HS-27A (cell line): ENCODE results near the gene HADHA.
"Not testable (repeated sequence)": the region's sequence is repeated elsewhere in the genome, so short reads cannot be mapped to it uniquely, and the experiment has no call there.

Source experiments
- DNase-seq: peaks from one replicate; pipeline ENCODE4 v3.0.0-alpha.2; 2012; ENCODE audit warnings: low read depth, missing footprints

HADHA gene

GRCh38 chr2:26173776-26174482, 70.5 kb downstream of the HADHA start:
- DNase-seq = no peak

- no peak for DNase-seq
Observed at GRCh38 chr2:26172871-26173775, 71.3 kb downstream of the HADHA start, which contains the start of gene GAREM2. GAREM2 (plus strand) TSS chr2:26173088; CDS start chr2:26173221, 133 bp downstream.

DNA sequence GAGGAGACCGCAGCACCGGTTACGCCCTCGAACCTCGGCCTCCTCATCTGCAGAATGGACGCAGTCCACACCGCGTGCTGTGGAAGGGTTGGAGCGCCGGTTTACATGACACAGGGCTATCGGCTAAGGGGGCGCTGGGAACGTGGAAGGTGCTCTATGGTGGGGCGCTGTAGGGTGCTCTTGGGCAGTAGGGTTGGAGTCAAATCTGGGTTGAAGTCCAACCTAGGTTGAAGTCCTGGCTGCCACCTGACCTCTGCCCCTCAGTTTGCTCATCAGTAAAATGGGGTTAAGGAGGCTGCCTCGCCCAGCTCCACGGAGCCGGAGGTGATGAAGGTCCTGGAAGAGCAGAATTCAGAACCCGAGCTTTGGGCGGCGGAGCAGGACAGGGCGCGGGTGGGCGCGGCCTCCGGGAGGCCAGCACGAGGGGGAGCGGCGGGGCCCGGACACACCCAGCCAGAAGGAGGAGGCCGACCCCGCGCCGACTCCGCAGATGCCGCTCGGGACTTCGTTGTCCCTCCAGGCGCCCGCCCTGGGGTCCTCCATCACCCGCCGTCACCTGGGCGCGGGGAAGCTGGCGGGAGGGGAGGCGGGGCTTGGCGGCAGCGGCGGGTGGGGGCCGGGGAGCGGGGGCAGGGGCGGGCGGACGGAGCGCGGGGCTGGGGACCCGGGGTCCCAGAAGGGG, 72.1 kb downstream of the HADHA start:
- no peak for DNase-seq

DNA sequence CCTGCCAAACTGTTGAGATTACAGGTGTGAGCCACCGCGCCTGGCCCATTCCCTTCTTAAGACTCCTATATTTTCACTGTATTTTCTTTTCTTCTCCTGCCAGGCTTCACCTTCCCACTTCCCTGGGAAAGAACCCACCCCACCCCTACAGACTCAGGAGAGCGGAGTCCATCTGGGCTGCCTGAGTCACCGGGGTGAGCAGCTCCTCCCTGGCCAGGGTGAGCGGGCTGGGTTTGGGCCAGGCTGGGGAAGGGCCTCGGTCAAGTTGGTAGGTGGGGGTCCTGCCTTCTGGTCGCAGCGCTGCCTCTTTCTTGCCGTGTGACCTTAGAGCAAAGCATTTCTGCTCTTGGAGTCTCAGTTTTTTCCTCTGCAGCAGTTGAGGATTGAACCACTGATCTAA, 73.6 kb downstream of the HADHA start:
- no peak for DNase-seq

- no peak for DNase-seq
Observed at GRCh38 chr2:26169681-26170414, 74.6 kb downstream of the HADHA start.

DNA sequence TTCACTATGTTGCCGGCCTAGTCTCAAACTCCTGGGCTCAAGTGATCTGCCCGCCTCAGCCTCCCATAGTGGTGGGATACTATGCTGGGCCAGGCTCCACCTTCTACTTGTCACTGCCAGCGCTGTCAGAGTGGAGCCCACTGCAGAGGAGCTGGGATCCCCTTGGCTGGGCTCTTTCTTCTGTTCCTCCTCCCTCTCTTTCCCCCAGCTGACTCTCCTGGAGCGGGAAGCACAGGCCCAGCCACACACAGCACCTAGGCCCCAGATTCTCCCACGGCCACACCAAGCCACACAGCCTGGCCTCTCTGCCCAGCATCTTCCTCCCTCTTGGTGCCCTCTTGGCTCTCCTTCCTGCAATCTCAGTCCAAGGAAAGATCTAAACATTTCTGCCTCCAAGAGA, 75.2 kb downstream of the HADHA start:
- DNase-seq = no peak

DNA sequence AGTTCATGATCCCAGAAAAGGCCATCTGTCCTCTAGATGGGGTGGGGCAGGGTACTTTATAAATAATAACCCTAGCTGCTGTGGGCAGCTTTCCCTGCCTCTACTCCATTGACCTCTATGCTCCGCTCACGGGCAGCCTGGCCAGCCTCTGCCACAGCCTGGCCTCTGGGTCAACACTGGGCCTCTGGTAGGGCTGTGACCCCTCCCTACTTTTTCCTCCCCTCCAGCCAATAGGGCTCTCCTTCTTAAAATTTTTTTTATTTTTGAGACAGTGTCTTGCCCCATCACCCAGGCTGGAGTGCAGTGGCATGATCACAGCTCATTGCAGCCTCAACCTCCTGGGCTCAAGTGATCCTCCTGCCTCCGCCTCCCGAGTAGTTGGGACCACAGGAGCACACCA, 75.6 kb downstream of the HADHA start:
- no peak for DNase-seq

GRCh38 chr2:26166541-26166940, 77.9 kb downstream of the HADHA start:
- not testable (repeated sequence) for DNase-seq

DNA sequence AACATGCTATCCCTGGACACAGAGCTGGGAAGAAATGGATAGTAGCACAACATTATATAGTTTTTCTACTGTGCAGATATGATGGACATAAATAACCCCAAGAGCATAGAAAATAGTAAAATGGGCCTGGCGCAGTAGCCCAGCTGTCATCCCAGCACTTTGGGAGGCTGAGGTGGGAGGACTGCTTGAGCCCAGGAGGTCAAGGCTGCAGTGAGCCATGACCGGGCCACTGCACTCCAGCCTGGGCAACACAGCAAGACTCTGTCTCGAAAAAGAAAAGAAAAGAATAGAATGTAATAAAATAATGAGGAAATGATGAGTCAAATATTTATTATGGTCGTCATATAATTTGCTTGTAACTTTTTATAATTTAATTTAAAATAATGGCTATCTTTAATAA, 79.0 kb downstream of the HADHA start:
- DNase-seq = no peak

DNA sequence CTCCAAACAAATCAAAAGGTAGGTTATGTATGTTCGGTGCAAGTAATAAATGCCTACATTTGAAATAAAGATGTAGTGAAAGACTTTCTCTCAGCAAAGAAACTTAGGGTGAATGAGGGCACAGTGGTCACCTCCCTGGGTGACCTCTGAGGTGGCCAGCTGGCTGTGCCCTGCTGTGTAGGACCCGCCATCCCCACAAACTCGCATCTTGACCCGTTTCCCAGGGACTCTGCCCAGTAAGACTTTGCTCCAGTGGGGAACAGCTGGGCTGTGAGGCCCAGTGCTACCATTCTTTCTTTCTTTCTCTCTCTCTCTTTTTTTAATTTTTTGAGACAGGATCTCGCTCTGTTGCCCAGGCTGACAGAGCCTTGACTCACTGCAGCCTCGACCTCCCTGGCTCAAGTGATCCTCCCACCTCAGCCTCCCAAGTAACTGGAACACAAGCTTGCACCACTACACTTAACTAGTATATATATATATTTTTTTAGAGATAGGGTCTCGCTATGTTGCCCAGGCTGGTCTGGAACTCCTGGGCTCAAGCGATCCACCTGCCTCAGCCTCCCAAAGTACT, 79.7 kb downstream of the HADHA start:
- DNase-seq = no peak

DNA sequence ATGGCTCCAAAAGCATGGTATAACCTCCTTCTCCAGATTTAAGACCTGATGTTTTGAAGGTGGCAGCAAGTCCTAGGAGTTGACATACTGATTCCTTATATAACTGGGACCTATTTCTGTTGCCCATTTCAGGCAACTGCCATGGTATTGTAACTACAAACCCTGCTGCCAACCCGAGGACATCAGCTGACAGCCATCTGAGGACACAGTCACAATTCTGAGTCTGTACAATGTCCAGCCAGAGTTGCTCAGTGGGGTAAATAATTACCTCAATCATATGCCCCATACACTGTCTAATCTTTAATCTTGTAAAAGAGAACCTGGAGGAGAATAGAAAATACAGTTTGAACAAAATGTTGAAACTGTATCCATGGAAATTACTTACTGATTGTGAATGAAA, 80.2 kb downstream of the HADHA start:
- DNase-seq = no peak

GRCh38 chr2:26162963-26163362, 81.5 kb downstream of the HADHA start:
- DNase-seq = no peak

DNA sequence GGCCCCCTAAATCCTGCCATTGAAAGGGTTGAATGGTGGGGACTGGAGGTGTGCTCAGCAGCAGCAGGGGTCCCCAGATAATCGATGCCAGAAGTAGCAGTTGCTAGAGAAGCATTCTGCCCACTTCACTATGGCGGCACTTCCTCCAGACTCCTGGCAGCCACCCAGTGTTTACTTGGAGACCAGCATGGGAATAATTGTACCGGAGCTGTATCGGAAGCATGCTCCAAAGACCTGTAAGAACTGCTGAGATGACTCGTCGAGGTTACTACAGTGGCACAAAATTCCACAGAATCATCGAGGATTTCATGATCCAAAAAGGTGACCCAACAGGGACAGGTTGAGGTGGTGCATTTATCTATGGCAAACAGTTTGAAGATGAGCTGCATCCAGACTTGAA, 82.5 kb downstream of the HADHA start:
- DNase-seq = no peak

DNA sequence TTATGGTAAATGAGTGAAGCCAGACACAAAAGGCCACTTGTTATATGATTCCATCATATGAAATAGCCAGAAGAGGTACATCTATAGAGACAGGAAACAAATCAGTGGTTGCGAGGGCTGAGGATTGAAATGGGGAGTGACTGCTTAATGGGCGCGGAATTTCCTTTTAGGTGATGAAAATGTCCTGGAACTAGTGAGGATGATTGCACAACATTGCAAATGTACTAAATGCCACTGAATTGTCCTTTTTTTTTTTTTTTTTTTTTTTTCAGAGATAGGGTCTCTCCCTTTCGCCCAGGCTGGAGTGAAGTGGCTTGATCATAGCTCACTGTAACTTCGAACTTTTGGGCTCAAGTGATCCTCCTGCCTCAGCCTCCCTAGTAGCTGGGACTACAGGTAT, 86.9 kb downstream of the HADHA start:
- DNase-seq = no peak

DNA sequence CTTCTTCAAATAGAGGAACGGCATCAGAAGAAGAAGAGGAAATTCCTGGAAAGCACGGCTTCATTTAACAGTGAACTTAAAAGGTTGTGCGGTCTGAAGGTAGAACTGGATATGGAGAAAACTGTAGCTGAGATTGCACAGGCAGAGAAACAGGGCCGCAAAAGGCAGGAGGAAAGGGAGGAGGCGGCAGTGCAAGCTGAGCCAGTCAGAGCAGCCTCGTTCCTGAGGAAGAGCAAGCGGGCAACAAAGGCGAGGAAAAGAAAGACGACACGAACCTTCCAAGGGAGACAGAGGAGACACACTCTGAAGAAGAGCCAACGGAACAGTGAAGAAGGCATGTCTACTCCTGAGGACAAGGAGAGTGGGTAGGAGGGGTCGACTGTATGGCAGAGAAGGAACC, 94.2 kb downstream of the HADHA start:
- DNase-seq = no peak

GRCh38 chr2:26148501-26148900, 95.9 kb downstream of the HADHA start:
- DNase-seq = no peak

DNA sequence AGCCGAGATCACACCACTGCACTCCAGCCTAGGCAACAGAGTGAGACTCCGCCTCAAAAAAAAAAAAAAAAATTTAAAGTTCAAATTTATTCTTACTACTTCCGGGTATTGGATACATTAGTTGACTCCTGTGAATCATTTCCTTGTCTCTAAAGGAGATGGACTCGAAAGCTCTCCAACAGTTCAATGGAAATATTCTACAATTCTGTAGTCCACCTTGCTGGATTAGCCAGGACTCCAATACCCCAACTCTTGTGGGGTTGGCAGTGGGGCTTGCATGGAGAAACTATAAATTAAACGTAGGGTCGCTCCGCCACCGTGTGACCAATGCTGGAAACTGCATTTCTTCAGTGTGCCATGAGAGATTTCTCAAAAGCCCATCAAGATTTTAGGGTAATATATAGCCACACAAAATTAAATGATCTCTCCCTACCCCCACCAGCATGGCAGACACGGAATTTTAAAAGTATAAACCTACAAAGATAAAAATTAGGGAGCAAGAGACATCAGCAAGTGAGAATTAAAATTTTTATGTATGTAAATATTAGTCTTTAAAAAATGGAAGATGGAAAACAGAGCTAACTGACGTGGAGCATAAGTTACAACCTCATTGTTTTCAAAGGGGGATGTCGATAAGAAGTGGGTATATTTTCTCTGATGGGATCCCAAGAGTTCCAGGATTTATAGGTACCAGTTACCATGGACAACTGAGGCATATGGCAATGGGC, 99.3 kb downstream of the HADHA start:
- peak; percentile 7 for DNase-seq

DNA sequence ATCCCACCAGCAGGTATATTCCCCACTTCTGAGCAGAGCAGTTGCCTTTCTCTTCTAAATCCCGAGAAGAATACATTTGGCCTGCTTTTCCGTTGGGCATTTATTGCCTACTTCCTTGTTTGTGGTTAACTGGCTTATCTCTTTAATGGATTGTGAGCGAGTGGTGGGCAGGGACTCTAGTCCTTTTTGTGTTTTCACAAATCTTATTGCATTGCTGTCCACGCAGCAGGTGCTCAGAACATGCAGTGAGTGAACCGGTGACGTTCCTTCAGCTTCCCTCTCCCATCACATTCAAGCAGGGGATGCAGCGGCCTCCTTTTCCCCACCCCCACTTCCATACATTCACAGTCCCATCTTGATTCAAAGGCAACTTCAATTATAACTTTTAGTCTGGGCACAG, 100.4 kb downstream of the HADHA start:
- DNase-seq = no peak

GRCh38 chr2:26141145-26141769, 103.2 kb downstream of the HADHA start:
- no peak for DNase-seq
